Measurements from ENCODE around the gene ZNF610.

ZNF610 gene

DNA sequence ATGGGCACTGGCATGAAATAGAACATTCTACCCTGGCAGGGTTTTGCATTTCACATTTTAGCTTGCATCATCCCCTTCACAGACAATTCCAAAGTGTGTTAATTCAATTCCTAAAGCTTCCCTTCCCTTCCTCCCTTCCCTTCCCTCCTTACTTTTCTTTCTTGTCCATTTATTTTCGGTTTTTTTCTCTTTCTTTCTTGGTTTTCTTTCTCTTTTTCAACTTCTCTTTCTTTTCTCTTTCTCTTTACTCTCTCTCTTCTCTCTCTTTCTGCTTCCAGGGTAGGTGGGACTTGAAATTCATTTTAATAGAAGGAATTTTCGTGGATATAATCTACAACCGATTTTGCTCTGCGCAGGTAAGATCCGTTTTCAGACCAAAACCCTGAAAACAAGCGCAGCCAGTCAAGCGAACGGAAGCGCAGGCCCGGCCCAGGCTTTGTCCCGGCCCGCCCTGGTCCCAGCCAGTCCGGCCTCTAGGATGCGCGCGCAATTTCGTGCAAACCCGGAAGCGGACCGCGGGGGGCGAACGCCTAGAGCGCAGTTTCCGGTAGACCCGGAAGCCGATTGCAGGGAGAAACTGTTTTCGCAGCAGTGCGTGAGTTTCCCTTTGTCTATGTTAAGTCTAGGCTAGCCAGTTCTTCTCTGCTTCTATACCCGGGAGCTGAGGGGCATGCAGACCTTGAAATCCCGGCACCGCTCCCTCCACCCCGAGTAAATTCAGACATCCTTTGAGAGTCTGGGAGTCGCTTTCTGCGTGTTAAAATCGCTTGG, 61.5 kb downstream of the ZNF610 start, which contains the start of gene ZNF528:
Gene ZNF528 (plus strand): TSS at position 540 of the 771 bp plus-strand sequence. CDS start 4,165 bp downstream, outside the sequence.
- DNase-seq (ENCODE audit: low read depth in 2 of 2), result peak; percentile 92 to 93

GRCh38 chr19:52398081-52398441, 62.0 kb downstream of the ZNF610 start:
- no peak for DNase-seq (ENCODE audit: low read depth in 2 of 2)

DNA sequence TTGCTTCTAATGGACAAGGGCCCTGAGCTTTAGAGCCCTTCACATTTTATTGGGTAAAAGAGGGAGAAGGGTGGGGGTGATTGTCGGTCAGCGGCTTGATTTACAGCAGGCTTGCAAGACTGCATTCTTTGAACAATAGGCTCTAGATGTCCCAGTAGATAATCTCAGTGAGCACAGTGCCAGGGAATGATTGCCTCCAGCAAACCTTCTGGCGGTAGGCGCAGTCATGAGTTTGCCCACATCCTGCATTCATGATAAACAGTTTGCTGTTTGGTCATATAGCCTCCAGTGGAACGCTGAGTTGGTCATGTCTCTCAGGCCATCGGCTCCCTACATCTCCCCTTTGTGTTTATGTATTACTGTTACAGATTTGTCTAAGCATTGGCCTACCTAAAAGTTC, 74.2 kb downstream of the ZNF610 start:
- DNase-seq (ENCODE audit: low read depth in 2 of 2), result no peak

GRCh38 chr19:52415711-52416110, 79.7 kb downstream of the ZNF610 start:
- DNase-seq (ENCODE audit: low read depth in 2 of 2), result no peak
